ENCODE results near the gene RGS6. TPM values are rescaled to one million over a fixed set of nuclear protein-coding genes. Genes with fewer than 3 reads are reported as not detected.
A peak's percentile ranks its signal among the peaks of the same experiment; 100 is the strongest.

Gene RGS6
- total RNA-seq, 4 donors from 2014 or later, result 0.84 to 3.0 (median 1.7) TPM; not detected in 1

DNA sequence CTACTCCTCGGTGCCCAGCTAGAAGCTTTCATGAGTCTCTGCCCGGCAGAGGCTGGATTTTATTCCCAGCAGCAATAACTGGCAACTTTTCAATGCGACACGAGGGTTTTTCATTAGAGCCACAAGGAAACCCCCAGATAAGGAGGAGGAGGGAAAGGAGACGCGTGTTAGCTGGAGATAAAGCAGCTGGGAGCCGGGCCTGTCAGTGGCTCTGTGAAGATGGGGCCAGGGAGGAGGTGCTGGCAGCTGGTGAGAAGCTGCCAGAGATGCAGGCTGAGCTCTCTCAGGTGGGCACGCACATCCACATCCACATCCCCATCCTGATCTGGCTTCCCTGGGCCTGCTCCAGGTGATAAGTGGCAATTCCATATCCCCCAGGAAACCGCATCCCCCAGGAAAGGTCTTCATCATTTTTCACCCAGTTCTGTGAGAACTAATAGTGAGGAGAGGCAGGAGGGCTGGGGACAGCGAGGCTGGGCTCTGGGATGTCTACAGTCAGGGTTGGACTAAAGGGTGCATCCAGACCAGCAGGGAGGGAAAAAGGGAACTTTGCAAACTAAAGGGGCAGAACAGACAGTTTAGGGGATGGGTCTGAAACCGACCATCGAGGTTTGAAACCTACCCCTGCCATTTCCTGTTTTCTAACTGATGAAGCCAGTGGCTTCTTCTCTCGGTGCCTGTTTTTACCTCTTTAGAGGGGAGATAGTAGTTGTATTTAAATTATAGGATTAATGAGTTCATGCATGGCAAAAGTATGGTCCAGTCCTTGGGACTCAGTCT, 548.4 kb downstream of the RGS6 start:
- H3K4me3 ChIP-seq (ENCODE audit: low read depth, poor library complexity, severe bottlenecking), result no peak overlapping the region
- WGBS, 2 donors, result 64 to 70% methylated on average over 13 of the region's 13 CpGs
- intact Hi-C loops (cut with DNase I; ENCODE audit: low total_unique reads), result no loop called here

DNA sequence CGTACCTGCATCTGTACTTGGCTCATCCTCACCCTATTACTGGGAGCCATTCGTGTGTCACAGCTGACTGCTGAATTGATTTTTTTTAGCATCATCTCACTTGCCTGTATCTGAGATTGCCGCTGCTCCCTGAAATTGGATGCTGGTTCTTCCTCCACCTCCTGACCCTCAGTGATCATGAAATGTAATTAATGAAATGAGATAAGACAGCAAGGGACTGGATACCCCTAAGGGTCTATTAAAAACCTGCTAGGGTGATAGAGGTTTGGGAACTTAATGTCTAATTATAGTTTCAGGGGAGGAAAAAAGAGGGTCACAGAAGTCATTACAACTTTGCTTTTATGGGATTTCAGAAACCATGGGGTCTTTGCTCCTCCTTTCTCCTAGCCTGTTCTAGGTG, 551.1 kb downstream of the RGS6 start:
- WGBS, 2 donors, result 85 to 92% methylated on average over 3 of the region's 3 CpGs
- intact Hi-C loops (cut with DNase I; ENCODE audit: low total_unique reads), result no loop called here
- DNase-seq (ENCODE audit: low spot score in 2 of 2), result no peak
- TF ChIP-seq POLR2A (IDR thresholded peaks at IDR 0.05), result no peak
- TF ChIP-seq, protein P1, sequence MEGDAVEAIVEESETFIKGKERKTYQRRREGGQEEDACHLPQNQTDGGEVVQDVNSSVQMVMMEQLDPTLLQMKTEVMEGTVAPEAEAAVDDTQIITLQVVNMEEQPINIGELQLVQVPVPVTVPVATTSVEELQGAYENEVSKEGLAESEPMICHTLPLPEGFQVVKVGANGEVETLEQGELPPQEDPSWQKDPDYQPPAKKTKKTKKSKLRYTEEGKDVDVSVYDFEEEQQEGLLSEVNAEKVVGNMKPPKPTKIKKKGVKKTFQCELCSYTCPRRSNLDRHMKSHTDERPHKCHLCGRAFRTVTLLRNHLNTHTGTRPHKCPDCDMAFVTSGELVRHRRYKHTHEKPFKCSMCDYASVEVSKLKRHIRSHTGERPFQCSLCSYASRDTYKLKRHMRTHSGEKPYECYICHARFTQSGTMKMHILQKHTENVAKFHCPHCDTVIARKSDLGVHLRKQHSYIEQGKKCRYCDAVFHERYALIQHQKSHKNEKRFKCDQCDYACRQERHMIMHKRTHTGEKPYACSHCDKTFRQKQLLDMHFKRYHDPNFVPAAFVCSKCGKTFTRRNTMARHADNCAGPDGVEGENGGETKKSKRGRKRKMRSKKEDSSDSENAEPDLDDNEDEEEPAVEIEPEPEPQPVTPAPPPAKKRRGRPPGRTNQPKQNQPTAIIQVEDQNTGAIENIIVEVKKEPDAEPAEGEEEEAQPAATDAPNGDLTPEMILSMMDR (IDR thresholded peaks at IDR 0.05), result no peak
- no peak overlapping the region for H3K4me3 ChIP-seq (ENCODE audit: low read depth, poor library complexity, severe bottlenecking)

More for the DNA sequence above, 548.4 kb downstream of the RGS6 start:
- peak in 1 of 2 donors; percentile 18 for DNase-seq (ENCODE audit: low spot score in 2 of 2)
- no peak for TF ChIP-seq POLR2A (IDR thresholded peaks at IDR 0.05)
- TF ChIP-seq, protein P1 (IDR thresholded peaks at IDR 0.05), result no peak

DNA sequence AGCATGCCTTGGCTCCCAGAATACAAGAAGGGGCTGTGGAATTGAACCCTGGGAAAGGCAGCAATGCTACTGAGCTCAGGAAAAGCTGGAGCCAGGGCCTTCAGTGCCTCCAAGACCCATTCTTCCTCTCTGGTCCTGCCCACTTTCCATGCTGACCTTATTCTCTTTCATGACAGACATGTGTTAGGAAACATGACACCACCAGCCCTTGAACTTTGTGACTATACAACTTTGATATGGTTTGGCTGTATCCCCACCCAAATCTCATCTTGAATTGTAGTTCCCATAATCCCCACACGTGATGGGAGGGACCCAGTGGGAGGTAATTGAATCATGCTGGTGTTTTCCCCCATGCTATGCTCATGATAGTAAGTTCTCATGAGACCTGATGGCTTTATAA, 553.5 kb downstream of the RGS6 start:
- TF ChIP-seq, protein P1 (IDR thresholded peaks at IDR 0.05), result no peak
- no peak for TF ChIP-seq POLR2A (IDR thresholded peaks at IDR 0.05)
- intact Hi-C loops (cut with DNase I; ENCODE audit: low total_unique reads), result no loop called here
- peak in 1 of 2 donors; percentile 13 for DNase-seq (ENCODE audit: low spot score in 2 of 2)
- 43 to 63% methylated on average over 1 of the region's 1 CpG for WGBS, 2 donors
- no peak overlapping the region for H3K4me3 ChIP-seq (ENCODE audit: low read depth, poor library complexity, severe bottlenecking)

DNA sequence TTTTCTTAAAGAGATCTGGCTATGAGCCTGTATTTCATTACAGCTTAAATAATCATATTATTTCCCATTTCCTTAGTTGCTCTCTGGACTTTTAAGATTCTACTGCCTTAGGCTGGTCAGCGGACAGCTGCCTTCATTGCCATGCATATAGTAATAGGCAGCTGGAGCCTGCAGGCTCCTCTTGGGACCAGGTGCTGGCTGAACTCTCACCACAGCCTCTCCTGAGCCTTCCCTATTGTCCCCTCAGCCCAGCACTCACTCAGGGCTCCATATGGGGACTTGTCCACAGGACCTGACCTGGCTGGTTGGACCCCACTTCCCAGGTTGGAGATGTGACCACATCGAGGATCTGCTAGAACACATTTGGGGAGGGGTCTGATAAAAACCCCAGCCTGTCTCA, 556.3 kb downstream of the RGS6 start:
- TF ChIP-seq, protein P1 (IDR thresholded peaks at IDR 0.05), result no peak
- TF ChIP-seq POLR2A (IDR thresholded peaks at IDR 0.05), result no peak
- no peak overlapping the region for H3K4me3 ChIP-seq (ENCODE audit: low read depth, poor library complexity, severe bottlenecking)
- 85 to 87% methylated on average over 2 of the region's 2 CpGs for WGBS, 2 donors
- intact Hi-C loops (cut with DNase I; ENCODE audit: low total_unique reads), result no loop called here
- DNase-seq (ENCODE audit: low spot score in 2 of 2), result peak in 1 of 2 donors; percentile 57

DNA sequence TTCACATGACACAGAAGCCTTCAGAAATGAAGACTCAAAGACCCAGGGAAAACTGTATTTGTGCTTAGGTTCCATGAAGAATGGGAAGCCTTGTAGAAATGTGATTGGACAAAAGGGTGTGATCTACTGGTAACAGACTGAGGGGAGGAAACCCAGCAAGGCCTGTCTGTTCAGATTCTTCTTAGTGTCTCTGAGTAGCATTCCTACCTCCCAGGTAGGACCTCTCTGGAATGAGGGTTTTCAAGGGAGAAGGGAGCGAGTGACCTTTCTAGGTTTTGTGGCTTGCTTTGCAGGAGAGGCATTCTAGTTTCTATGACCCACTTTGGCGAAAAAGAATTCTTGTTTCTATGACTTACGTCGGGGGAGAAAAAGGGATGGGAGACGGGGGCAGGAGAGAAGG, 560.0 kb downstream of the RGS6 start:
- peak in 1 of 2 donors; percentile 20 for DNase-seq (ENCODE audit: low spot score in 2 of 2)
- no peak overlapping the region for H3K4me3 ChIP-seq (ENCODE audit: low read depth, poor library complexity, severe bottlenecking)
- 90% methylated on average over 5 of the region's 5 CpGs for WGBS, 2 donors
- TF ChIP-seq, protein P1 (IDR thresholded peaks at IDR 0.05), result no peak
- TF ChIP-seq POLR2A (IDR thresholded peaks at IDR 0.05), result no peak
- intact Hi-C loops (cut with DNase I; ENCODE audit: low total_unique reads), result no loop called here
